H1 (cell line): Measurements from ENCODE around the gene KMT5B. TPM values are rescaled to one million over a fixed set of nuclear protein-coding genes. Genes with fewer than 3 reads are reported as not detected.

Source experiments
- CTCF ChIA-PET: fragments of 300-600 bp; sonication (Branson Sonifier 250); formaldehyde crosslinking; loops from one replicate; lab custom pipeline; 2021; ENCODE audit not compliant: partially characterized antibody; lab: Charles Lee
- POLR2A ChIA-PET: fragments of 300-600 bp; sonication (Branson Sonifier 250); formaldehyde crosslinking; loops from one replicate; lab custom pipeline; 2021; ENCODE audit warnings: inconsistent platforms; ENCODE audit not compliant: partially characterized antibody; lab: Charles Lee
- DNase-seq, 2 experiments: peaks; one replicate each; pipeline versions ENCODE4 v3.0.0 to v3.0.0-alpha.2; 2010 to 2022; ENCODE audit warnings: low spot score in 2 of 2, low read depth in 1 of 2, mixed read lengths in 1 of 2
- FAIRE-seq: peaks from 2 replicates; lab custom pipeline; 2011; peaks lifted over from hg19 to GRCh38; lab: Jason Lieb, UNC
- H2AFZ ChIP-seq: 2 replicates; pipeline ENCODE4 v1.8.1; 2012; ENCODE audit warnings: low read length, inconsistent platforms
- H2AK5ac ChIP-seq: 2 replicates; pipeline ENCODE4 v1.6.1; 2013; ENCODE audit warnings: low read depth, low read length
- H2BK120ac ChIP-seq: replicated peaks from 2 replicates; pipeline ENCODE3; 2013; ENCODE audit warnings: low read depth, low read length, inconsistent platforms
- H2BK12ac ChIP-seq: 2 replicates; pipeline ENCODE4 v1.6.1; 2013; ENCODE audit warnings: low read depth, low read length
- H2BK15ac ChIP-seq: 2 replicates; pipeline ENCODE4 v1.6.1; 2013; ENCODE audit warnings: low read length
- H2BK20ac ChIP-seq: 2 replicates; pipeline ENCODE4 v1.6.1; 2013; ENCODE audit warnings: low read length
- H2BK5ac ChIP-seq: 2 replicates; pipeline ENCODE4 v1.6.1; 2013; ENCODE audit warnings: low read depth, low read length
- H3K14ac ChIP-seq: 2 replicates; pipeline ENCODE4 v1.6.1; 2013; ENCODE audit warnings: inconsistent platforms; ENCODE audit not compliant: insufficient read length
- H3K18ac ChIP-seq: 2 replicates; pipeline ENCODE4 v1.6.1; 2013; ENCODE audit warnings: low read length; ENCODE audit errors: extremely low read depth
- H3K23ac ChIP-seq: 2 replicates; pipeline ENCODE4 v1.6.1; 2013; ENCODE audit warnings: inconsistent platforms; ENCODE audit not compliant: insufficient read length
- H3K23me2 ChIP-seq: 2 replicates; pipeline ENCODE4 v1.6.1; 2013; ENCODE audit warnings: low read depth, low read length
- H3K27ac ChIP-seq: 2 replicates; pipeline ENCODE4 v1.6.1; 2011; ENCODE audit warnings: low read depth, low read length, inconsistent platforms
- H3K27me3 ChIP-seq, 4 experiments: replicated peaks in 1 of 4; 1 replicate in 1 of 4; 2 replicates in 3 of 4; pipeline versions ENCODE4 v1.6.1 to v1.8.1; 2011 to 2013; ENCODE audit warnings: low read length in 3 of 4, mild to moderate bottlenecking in 3 of 4, inconsistent platforms in 2 of 4, mixed read lengths in 2 of 4, moderate library complexity in 1 of 4; ENCODE audit not compliant: control insufficient read depth in 3 of 4, insufficient read depth in 3 of 4; ENCODE audit errors: extremely low read depth in 1 of 4
- H3K36me3 ChIP-seq, 4 experiments: 2 replicates each; pipeline versions ENCODE4 v1.6.1 to v1.8.1; 2011 to 2013; ENCODE audit warnings: mild to moderate bottlenecking in 4 of 4, low read length in 3 of 4, moderate library complexity in 2 of 4, control low read depth in 1 of 4, inconsistent platforms in 1 of 4; ENCODE audit not compliant: insufficient read depth in 4 of 4, control insufficient read depth in 2 of 4
- H3K4ac ChIP-seq: replicated peaks from 2 replicates; pipeline ENCODE3; 2013; ENCODE audit warnings: low read length, low read depth, mixed read lengths, inconsistent platforms; ENCODE audit not compliant: insufficient read length
- H3K4me1 ChIP-seq, 4 experiments: replicated peaks in 1 of 4; 1 replicate in 1 of 4; 2 replicates in 3 of 4; pipeline versions ENCODE4 v1.6.1 to v1.8.1; 2011 to 2013; ENCODE audit warnings: low read length in 3 of 4, inconsistent platforms in 2 of 4, mixed read lengths in 1 of 4; ENCODE audit not compliant: insufficient read depth in 4 of 4, control insufficient read depth in 3 of 4
- H3K4me2 ChIP-seq, 2 experiments: 2 replicates each; pipeline versions ENCODE4 v1.6.1 to v1.8.1; 2011 to 2013; ENCODE audit warnings: low read depth in 2 of 2, low read length in 2 of 2, control low read depth in 1 of 2, inconsistent platforms in 1 of 2, mild to moderate bottlenecking in 1 of 2; ENCODE audit not compliant: insufficient read depth in 1 of 2
- H3K4me3 ChIP-seq, 4 experiments: fragments of 200-600, 300-600 bp in 1 of 4; sonication (generic), shearing (Covaris generic), sonication (Bioruptor Twin) in 1 of 4; 2 replicates each; pipeline versions ENCODE4 v1.5.1 to v1.8.1; 2011 to 2016; ENCODE audit warnings: low read length in 4 of 4, low read depth in 3 of 4, control low read depth in 2 of 4, inconsistent platforms in 2 of 4, mild to moderate bottlenecking in 2 of 4, mixed read lengths in 1 of 4, moderate library complexity in 1 of 4; ENCODE audit not compliant: insufficient read depth in 2 of 4; ENCODE audit errors: extremely low read depth in 1 of 4
- H3K56ac ChIP-seq: replicated peaks from 2 replicates; pipeline ENCODE3; 2013; ENCODE audit warnings: low read depth, mild to moderate bottlenecking, mixed read lengths, low read length, inconsistent platforms; ENCODE audit not compliant: insufficient read length
- H3K79me1 ChIP-seq: 2 replicates; pipeline ENCODE4 v1.6.1; 2013; ENCODE audit warnings: low read depth, low read length, control low read depth
- H3K79me2 ChIP-seq, 2 experiments: 2 replicates each; pipeline versions ENCODE4 v1.6.1 to v1.8.1; 2012 to 2013; ENCODE audit warnings: low read length in 2 of 2, mild to moderate bottlenecking in 2 of 2, inconsistent platforms in 1 of 2; ENCODE audit not compliant: insufficient read depth in 2 of 2, control insufficient read depth in 1 of 2
- H3K9ac ChIP-seq, 4 experiments: replicated peaks in 1 of 4; 1 replicate in 1 of 4; 2 replicates in 3 of 4; pipeline versions ENCODE4 v1.6.1 to v1.8.1; 2011 to 2013; ENCODE audit warnings: low read depth in 3 of 4, low read length in 3 of 4, control low read depth in 2 of 4, mild to moderate bottlenecking in 2 of 4, moderate library complexity in 2 of 4, inconsistent platforms in 1 of 4; ENCODE audit errors: extremely low read depth in 1 of 4
- H3K9me3 ChIP-seq, 2 experiments: 2 replicates each; pipeline versions ENCODE4 v1.6.1 to v1.8.1; 2012 to 2013; ENCODE audit warnings: mild to moderate bottlenecking in 2 of 2, moderate library complexity in 2 of 2, control low read depth in 1 of 2, inconsistent platforms in 1 of 2, low read depth in 1 of 2, low read length in 1 of 2, mixed read lengths in 1 of 2; ENCODE audit not compliant: insufficient read depth in 2 of 2
- H4K20me1 ChIP-seq, 2 experiments: replicated peaks in 1 of 2; 2 replicates each; pipeline versions ENCODE3 to v1.8.1; 2011 to 2013; ENCODE audit warnings: inconsistent platforms in 2 of 2, low read length in 2 of 2, mild to moderate bottlenecking in 1 of 2; ENCODE audit not compliant: insufficient read depth in 2 of 2, control insufficient read depth in 1 of 2
- H4K5ac ChIP-seq: 2 replicates; pipeline ENCODE4 v1.6.1; 2013; ENCODE audit warnings: low read length, low read depth, mixed read lengths, inconsistent platforms; ENCODE audit not compliant: insufficient read length
- H4K8ac ChIP-seq: 2 replicates; pipeline ENCODE4 v1.8.0; 2013; ENCODE audit warnings: mild to moderate bottlenecking, moderate library complexity, low read length, inconsistent platforms; ENCODE audit not compliant: insufficient read depth; ENCODE audit errors: extremely low read depth
- H4K91ac ChIP-seq: replicated peaks from 2 replicates; pipeline ENCODE3; 2013; ENCODE audit warnings: low read length, mixed read lengths, inconsistent platforms; ENCODE audit not compliant: insufficient read length
- BCL11A ChIP-seq, 2 experiments: IDR thresholded peaks; one replicate each; pipeline ENCODE4 v1.6.1; 2011; ENCODE audit warnings: low read depth in 2 of 2, low read length in 2 of 2, mild to moderate bottlenecking in 2 of 2
- EP300 ChIP-seq, 2 experiments: IDR thresholded peaks; 1 replicate in 1 of 2; 2 replicates in 1 of 2; pipeline ENCODE4 v1.6.1; 2011 to 2012; ENCODE audit warnings: low read depth in 2 of 2, low read length in 2 of 2, mild to moderate bottlenecking in 2 of 2, borderline replicate concordance in 1 of 2, inconsistent platforms in 1 of 2, moderate library complexity in 1 of 2
- PHF8 ChIP-seq: fragments of 200-600 bp; sonication (generic); conservative IDR thresholded peaks from 2 replicates; pipeline ENCODE4 v1.7.1; 2012; ENCODE audit warnings: low read depth, mild to moderate bottlenecking, inconsistent platforms, low read length, moderate library complexity
- RBBP5 ChIP-seq: IDR thresholded peaks from 2 replicates; pipeline ENCODE4 v1.7.1; 2012; ENCODE audit warnings: low read depth, mild to moderate bottlenecking, inconsistent platforms, low read length, moderate library complexity, borderline replicate concordance
- TAF7 ChIP-seq: optimal IDR thresholded peaks from 2 replicates; pipeline ENCODE3; 2011; ENCODE audit warnings: low read depth, mild to moderate bottlenecking, inconsistent platforms, low read length, moderate library complexity, borderline replicate concordance
- WGBS, 2 experiments: shearing (Covaris generic) in 1 of 2; methylation state at CpG; one replicate each; pipeline versions ENCODE4 v1.1.6 to v1.1.7; 2013 to 2015; ENCODE audit warnings: low lambda C conversion rate in 2 of 2, mixed read lengths in 2 of 2, inconsistent platforms in 1 of 2, low coverage in 1 of 2, missing lambda C conversion rate in 1 of 2; ENCODE audit not compliant: insufficient replicate concordance in 2 of 2, insufficient coverage in 1 of 2, insufficient read length in 1 of 2; ENCODE audit errors: extremely low coverage in 1 of 2, missing lambda C conversion rate in 1 of 2; 5-methylcytosine and 5-hydroxymethylcytosine counted together
- polyA plus RNA-seq, 7 experiments: library from polyadenylated mRNA; depleted of rRNA in 3 of 7; stranded (reverse) in 5 of 7; unstranded in 2 of 7; fragments of >200 nt in 5 of 7; fragments of 200-250 nt in 2 of 7; gene quantifications; 1 replicate in 5 of 7; 2 replicates in 1 of 7; 4 replicates in 1 of 7; pipeline versions ENCODE4 v1.2.1 to v1.2.3, GENCODE V29; 2011 to 2013; ENCODE audit warnings: missing spikeins in 2 of 7, mixed read lengths in 2 of 7
- total RNA-seq: library from RNA; stranded (reverse); fragmentation: NEBNext Ultra II Directional; extraction: Animal tissue kit (Norgen Biotek cat#: 25700); gene quantifications from 2 replicates; pipeline ENCODE4 v1.2.1, GENCODE V29; 2021
- TF ChIP-seq, protein P1 (sequence below): IDR thresholded peaks from 2 replicates; pipeline ENCODE4 v1.6.1; 2011; ENCODE audit warnings: low read depth, mild to moderate bottlenecking, low read length; ENCODE audit not compliant: insufficient read depth

The KMT5B gene
- total and polyA plus RNA-seq, 2 of the 8 experiments (the other 6 are each of a cell fraction or from before 2014, with no cell fraction given), result 11.0 to 40.8 TPM

DNA sequence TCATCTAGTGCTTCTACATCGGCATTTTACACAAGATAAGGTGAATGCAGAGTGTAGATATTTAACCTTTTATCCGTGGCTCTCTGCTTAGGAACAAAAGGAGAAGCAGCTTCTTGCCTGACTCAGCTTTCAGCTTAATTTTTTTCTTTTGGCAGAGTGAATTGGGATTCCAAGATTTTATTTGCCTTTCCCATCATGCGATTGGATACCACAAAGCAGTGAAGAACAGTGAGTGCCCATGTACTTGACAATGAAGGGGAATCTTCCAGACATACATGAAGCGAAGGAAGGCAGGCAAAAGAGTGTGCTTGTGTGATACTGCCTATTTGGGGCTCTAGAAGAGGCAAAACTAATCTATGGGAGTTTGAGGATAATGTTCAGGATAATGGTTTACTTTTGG, 74.9 kb downstream of the KMT5B start:
- Histone ChIP-seq H3K4ac (no peak overlapping the region), H3K4me2 (no peak overlapping the region), H2AK5ac (no peak overlapping the region), H3K14ac (no peak overlapping the region), H4K91ac (no peak overlapping the region), H3K79me1 (no peaks in the 10 kb centered on the region; the same call in 1 of the 2 replicates)
- 89% methylated on average over 4 of the region's 4 CpGs; no CpG with 5 or more reads in 1 of the 2 experiments for WGBS, 2 experiments
- FAIRE-seq, result no peak
- POLR2A ChIA-PET, result interaction anchor here (0.6 to 4.0 kb wide), 6 partner anchors 11 to 86 kb away, joined by 3 to 21 read pairs (median 4); partner anchors contain the start of gene CHKA
- TF ChIP-seq RBBP5 (no peak), BCL11A (IDR thresholded peaks at IDR 0.05; ENCODE audit: low read depth in 2 of 2, low read length in 2 of 2) (no peak), EP300 (IDR thresholded peaks at IDR 0.05; ENCODE audit: borderline replicate concordance in 1 of 2, low read depth in 2 of 2, low read length in 2 of 2) (no peak), PHF8 (no peak), TAF7 (no peak)
- TF ChIP-seq, protein P1, sequence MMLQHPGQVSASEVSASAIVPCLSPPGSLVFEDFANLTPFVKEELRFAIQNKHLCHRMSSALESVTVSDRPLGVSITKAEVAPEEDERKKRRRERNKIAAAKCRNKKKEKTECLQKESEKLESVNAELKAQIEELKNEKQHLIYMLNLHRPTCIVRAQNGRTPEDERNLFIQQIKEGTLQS, result no peak
- TF ChIP-seq, all 59 proteins: peak for 0
- Histone ChIP-seq H3K27me3 (no peaks in the 10 kb centered on the region), H4K20me1 (no peaks in the 10 kb centered on the region), H3K56ac (no peak overlapping the region), H3K18ac (no peak overlapping the region; the same call in 1 of the 2 replicates), H3K9ac (no peak overlapping the region), H3K23ac (no peak overlapping the region), H2AFZ (peak overlapping the region; percentile 78), H2BK5ac (no peak overlapping the region), H2BK120ac (no peak overlapping the region), H3K9me3 (peaks cover 12 to 15% of the 10 kb centered on the region in 2 experiments), H3K36me3 (no peaks in the 10 kb centered on the region), H4K8ac (no peak overlapping the region), H3K4me3 (no peak overlapping the region), H3K4me1 (no peaks in the 10 kb centered on the region), H3K27ac (no peak overlapping the region), H2BK15ac (no peak overlapping the region), H3K79me2 (no peaks in the 10 kb centered on the region), H2BK20ac (no peak overlapping the region), H4K5ac (no peak overlapping the region), H3K23me2 (no peaks in the 10 kb centered on the region), H2BK12ac (no peak overlapping the region)
- no peak for DNase-seq
- CTCF ChIA-PET, result interaction anchor here (0.7 kb wide), 1 partner anchor 144 kb away, joined by 3 read pairs; no protein-coding TSS in a partner anchor
